GM12874 (cell line): ENCODE data around the gene CFAP410.

Experiments used
- CTCF ChIP-seq: IDR thresholded peaks from 2 replicates; pipeline ENCODE4 v1.5.1; 2011; ENCODE audit warnings: low read depth, mild to moderate bottlenecking, control low read depth, low read length, moderate library complexity; ENCODE audit not compliant: insufficient read depth

CFAP410 gene

GRCh38 chr21:44283948-44284347 is 55.2 kb downstream of the CFAP410 start:
- TF ChIP-seq CTCF = no peak

- no peak for TF ChIP-seq CTCF
Measured at GRCh38 chr21:44282370-44282769, 56.8 kb downstream of the CFAP410 start.

GRCh38 chr21:44281801-44282200 is 57.4 kb downstream of the CFAP410 start:
- no peak for TF ChIP-seq CTCF

- TF ChIP-seq CTCF = no peak
Measured at GRCh38 chr21:44279354-44280260, 59.6 kb downstream of the CFAP410 start.
